ENCODE data around the gene NEK11.

The NEK11 gene

GRCh38 chr3:131009698-131010097 is 17.0 kb upstream of the NEK11 start:
- Histone ChIP-seq H2BK12ac (ENCODE audit: low read length) (no peak overlapping the region), H3K27me3 (ENCODE audit: insufficient read depth, low read length) (no peaks in the 10 kb centered on the region), H3K4me1 (ENCODE audit: control insufficient read depth in 1 of 2, insufficient read depth in 2 of 2, low read length in 2 of 2) (no peaks in the 10 kb centered on the region), H2BK120ac (ENCODE audit: insufficient read depth, low read length, poor library complexity) (no peak overlapping the region), H3K79me1 (ENCODE audit: low read length) (no peaks in the 10 kb centered on the region), H4K12ac (ENCODE audit: low read depth, low read length) (no peak overlapping the region), H4K91ac (ENCODE audit: low read depth, low read length) (no peak overlapping the region), H3K14ac (ENCODE audit: low read length) (no peak overlapping the region), H3K23ac (ENCODE audit: low read length) (no peak overlapping the region), H3K4me2 (ENCODE audit: low read length) (no peak overlapping the region), H2BK5ac (ENCODE audit: low read depth, low read length, poor library complexity) (no peak overlapping the region), H3K79me2 (ENCODE audit: control insufficient read depth, insufficient read depth, low read length, poor library complexity) (no peaks in the 10 kb centered on the region), H2AFZ (ENCODE audit: insufficient read depth, low read length, poor library complexity) (no peak overlapping the region), H3K36me3 (ENCODE audit: control insufficient read depth in 1 of 2, insufficient read depth in 2 of 2, low read length in 2 of 2) (peaks cover 5 to 19% of the 10 kb centered on the region in 2 experiments), H3K9me3 (ENCODE audit: insufficient read depth, low read depth, low read length) (no peaks in the 10 kb centered on the region), H2AK5ac (ENCODE audit: low read length) (no peak overlapping the region), H3K4ac (ENCODE audit: low read depth, low read length) (no peak overlapping the region), H3K4me3 (ENCODE audit: low read depth, low read length) (no peak overlapping the region), H3K27ac (ENCODE audit: low read depth, low read length) (no peak overlapping the region), H3K18ac (ENCODE audit: low read length) (no peak overlapping the region), H4K8ac (ENCODE audit: low read depth, low read length) (no peak overlapping the region), H3K9ac (ENCODE audit: low read length) (no peak overlapping the region)
- no peak for DNase-seq
- WGBS (ENCODE audit: extremely low coverage, insufficient coverage, insufficient read length), result no CpG with 5 or more reads among the region's 1 CpG

- Histone ChIP-seq H3K23ac (ENCODE audit: low read length) (no peak overlapping the region), H2BK5ac (ENCODE audit: low read depth, low read length, poor library complexity) (no peak overlapping the region), H4K91ac (ENCODE audit: low read depth, low read length) (no peak overlapping the region), H3K27ac (ENCODE audit: low read depth, low read length) (no peak overlapping the region), H2BK12ac (ENCODE audit: low read length) (no peak overlapping the region), H2AFZ (ENCODE audit: insufficient read depth, low read length, poor library complexity) (no peak overlapping the region), H3K18ac (ENCODE audit: low read length) (no peak overlapping the region), H3K9me3 (ENCODE audit: insufficient read depth, low read depth, low read length) (no peaks in the 10 kb centered on the region), H3K14ac (ENCODE audit: low read length) (no peak overlapping the region), H4K12ac (ENCODE audit: low read depth, low read length) (no peak overlapping the region), H3K4me3 (ENCODE audit: low read depth, low read length) (no peak overlapping the region), H3K36me3 (ENCODE audit: control insufficient read depth in 1 of 2, insufficient read depth in 2 of 2, low read length in 2 of 2) (peaks cover 2 to 11% of the 10 kb centered on the region in 2 experiments), H3K4me1 (ENCODE audit: control insufficient read depth in 1 of 2, insufficient read depth in 2 of 2, low read length in 2 of 2) (no peaks in the 10 kb centered on the region), H3K4ac (ENCODE audit: low read depth, low read length) (no peak overlapping the region), H3K9ac (ENCODE audit: low read length) (no peak overlapping the region), H3K27me3 (ENCODE audit: insufficient read depth, low read length) (no peaks in the 10 kb centered on the region), H3K79me1 (ENCODE audit: low read length) (no peaks in the 10 kb centered on the region), H2AK5ac (ENCODE audit: low read length) (no peak overlapping the region), H2BK120ac (ENCODE audit: insufficient read depth, low read length, poor library complexity) (no peak overlapping the region), H3K4me2 (ENCODE audit: low read length) (no peak overlapping the region), H3K79me2 (ENCODE audit: control insufficient read depth, insufficient read depth, low read length, poor library complexity) (no peaks in the 10 kb centered on the region), H4K8ac (ENCODE audit: low read depth, low read length) (no peak overlapping the region)
- WGBS (ENCODE audit: extremely low coverage, insufficient coverage, insufficient read length), result no CpG with 5 or more reads among the region's 3 CpGs
- no peak for DNase-seq
Measured at GRCh38 chr3:131018970-131019369, 7.7 kb upstream of the NEK11 start.

GRCh38 chr3:131020122-131020693 is 6.5 kb upstream of the NEK11 start:
- H3K9ac ChIP-seq (ENCODE audit: low read length), result no peak overlapping the region
- no peak overlapping the region for H2BK120ac ChIP-seq (ENCODE audit: insufficient read depth, low read length, poor library complexity)
- H4K91ac ChIP-seq (ENCODE audit: low read depth, low read length), result no peak overlapping the region
- H3K9me3 ChIP-seq (ENCODE audit: insufficient read depth, low read depth, low read length), result no peaks in the 10 kb centered on the region
- no peaks in the 10 kb centered on the region for H3K79me2 ChIP-seq (ENCODE audit: control insufficient read depth, insufficient read depth, low read length, poor library complexity)
- no peak overlapping the region for H4K8ac ChIP-seq (ENCODE audit: low read depth, low read length)
- H3K4me1 ChIP-seq (ENCODE audit: control insufficient read depth in 1 of 2, insufficient read depth in 2 of 2, low read length in 2 of 2), result no peaks in the 10 kb centered on the region
- no peak overlapping the region for H3K14ac ChIP-seq (ENCODE audit: low read length)
- H2AK5ac ChIP-seq (ENCODE audit: low read length), result no peak overlapping the region
- H3K18ac ChIP-seq (ENCODE audit: low read length), result no peak overlapping the region
- no CpG with 5 or more reads among the region's 5 CpGs for WGBS (ENCODE audit: extremely low coverage, insufficient coverage, insufficient read length)
- H3K4me3 ChIP-seq (ENCODE audit: low read depth, low read length), result no peak overlapping the region
- no peak overlapping the region for H2BK5ac ChIP-seq (ENCODE audit: low read depth, low read length, poor library complexity)
- H3K23ac ChIP-seq (ENCODE audit: low read length), result no peak overlapping the region
- no peak for DNase-seq
- H3K27me3 ChIP-seq (ENCODE audit: insufficient read depth, low read length), result no peaks in the 10 kb centered on the region
- no peak overlapping the region for H3K4me2 ChIP-seq (ENCODE audit: low read length)
- H2BK12ac ChIP-seq (ENCODE audit: low read length), result no peak overlapping the region
- H2AFZ ChIP-seq (ENCODE audit: insufficient read depth, low read length, poor library complexity), result no peak overlapping the region
- H4K12ac ChIP-seq (ENCODE audit: low read depth, low read length), result no peak overlapping the region
- peaks cover 2 to 9% of the 10 kb centered on the region in 2 experiments for H3K36me3 ChIP-seq (ENCODE audit: control insufficient read depth in 1 of 2, insufficient read depth in 2 of 2, low read length in 2 of 2)
- H3K4ac ChIP-seq (ENCODE audit: low read depth, low read length), result no peak overlapping the region
- no peaks in the 10 kb centered on the region for H3K79me1 ChIP-seq (ENCODE audit: low read length)
- no peak overlapping the region for H3K27ac ChIP-seq (ENCODE audit: low read depth, low read length)

- no peak overlapping the region for H4K91ac ChIP-seq (ENCODE audit: low read depth, low read length)
- H3K4me1 ChIP-seq (ENCODE audit: control insufficient read depth in 1 of 2, insufficient read depth in 2 of 2, low read length in 2 of 2), result peaks cover 4 to 10% of the 10 kb centered on the region in 2 experiments
- H3K27me3 ChIP-seq (ENCODE audit: insufficient read depth, low read length), result no peaks in the 10 kb centered on the region
- no peak overlapping the region for H3K18ac ChIP-seq (ENCODE audit: low read length)
- H2BK5ac ChIP-seq (ENCODE audit: low read depth, low read length, poor library complexity), result no peak overlapping the region
- H3K14ac ChIP-seq (ENCODE audit: low read length), result no peak overlapping the region
- no peak overlapping the region for H3K9ac ChIP-seq (ENCODE audit: low read length)
- no peak for DNase-seq
- H2AK5ac ChIP-seq (ENCODE audit: low read length), result no peak overlapping the region
- WGBS (ENCODE audit: extremely low coverage, insufficient coverage, insufficient read length), result no CpG with 5 or more reads among the region's 1 CpG
- no peak overlapping the region for H3K4me3 ChIP-seq (ENCODE audit: low read depth, low read length)
- peaks cover 0 to 2% of the 10 kb centered on the region in 2 experiments for H3K36me3 ChIP-seq (ENCODE audit: control insufficient read depth in 1 of 2, insufficient read depth in 2 of 2, low read length in 2 of 2)
- no peak overlapping the region for H3K4me2 ChIP-seq (ENCODE audit: low read length)
- no peaks in the 10 kb centered on the region for H3K9me3 ChIP-seq (ENCODE audit: insufficient read depth, low read depth, low read length)
- no peak overlapping the region for H4K12ac ChIP-seq (ENCODE audit: low read depth, low read length)
- H3K4ac ChIP-seq (ENCODE audit: low read depth, low read length), result no peak overlapping the region
- H4K8ac ChIP-seq (ENCODE audit: low read depth, low read length), result no peak overlapping the region
- peaks cover 5% of the 10 kb centered on the region for H3K79me2 ChIP-seq (ENCODE audit: control insufficient read depth, insufficient read depth, low read length, poor library complexity)
- peaks cover 14% of the 10 kb centered on the region for H3K79me1 ChIP-seq (ENCODE audit: low read length)
- no peak overlapping the region for H3K27ac ChIP-seq (ENCODE audit: low read depth, low read length)
- H3K23ac ChIP-seq (ENCODE audit: low read length), result no peak overlapping the region
- H2BK120ac ChIP-seq (ENCODE audit: insufficient read depth, low read length, poor library complexity), result no peak overlapping the region
- H2AFZ ChIP-seq (ENCODE audit: insufficient read depth, low read length, poor library complexity), result no peak overlapping the region
- H2BK12ac ChIP-seq (ENCODE audit: low read length), result no peak overlapping the region
Measured at GRCh38 chr3:131025539-131025938, 1.1 kb upstream of the NEK11 start.
